Measurements from ENCODE around the gene GIPC3.

GIPC3 gene

DNA sequence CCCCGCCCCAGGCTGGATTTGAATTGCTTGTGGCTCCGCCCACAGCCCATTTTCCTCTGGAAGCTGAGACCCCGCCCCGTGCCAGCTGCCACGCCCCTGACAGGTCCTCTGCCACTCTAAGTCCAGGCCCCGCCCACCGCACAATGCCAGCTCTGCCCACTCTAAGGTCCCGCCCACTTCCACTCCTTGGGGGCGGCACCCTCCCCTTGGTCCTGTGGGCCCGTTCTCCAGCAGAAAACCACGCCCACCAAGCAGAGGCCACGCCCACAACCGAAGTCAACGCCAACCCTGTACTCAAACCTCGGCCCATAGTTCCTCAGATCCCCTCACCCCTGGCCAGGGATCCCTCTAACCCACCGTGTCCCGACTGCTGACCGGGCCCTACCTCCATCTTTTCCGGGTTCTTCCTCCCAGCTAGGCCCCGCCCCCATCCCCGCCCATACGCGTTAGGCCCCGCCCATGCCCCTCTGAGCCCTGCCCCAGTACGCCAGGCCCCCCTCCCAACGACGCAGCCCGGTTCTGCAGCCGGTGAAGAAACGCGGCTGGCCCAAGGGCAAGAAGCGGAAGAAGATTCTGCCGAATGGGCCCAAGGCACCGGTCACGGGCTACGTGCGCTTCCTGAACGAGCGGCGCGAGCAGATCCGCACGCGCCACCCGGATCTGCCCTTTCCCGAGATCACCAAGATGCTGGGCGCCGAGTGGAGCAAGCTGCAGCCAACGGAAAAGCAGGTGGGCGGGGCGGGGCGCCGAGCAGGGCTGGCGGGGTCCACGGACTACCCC is 11.2 kb upstream of the GIPC3 start:
- H3K9me3 Mint-ChIP-seq: no peaks in the 10 kb centered on the region
- peaks cover 13% of the 10 kb centered on the region for H3K27me3 Mint-ChIP-seq (ENCODE audit: low read depth)
- peaks cover 13% of the 10 kb centered on the region for H3K36me3 Mint-ChIP-seq (ENCODE audit: low read depth)
- TF ChIP-seq, protein P1, sequence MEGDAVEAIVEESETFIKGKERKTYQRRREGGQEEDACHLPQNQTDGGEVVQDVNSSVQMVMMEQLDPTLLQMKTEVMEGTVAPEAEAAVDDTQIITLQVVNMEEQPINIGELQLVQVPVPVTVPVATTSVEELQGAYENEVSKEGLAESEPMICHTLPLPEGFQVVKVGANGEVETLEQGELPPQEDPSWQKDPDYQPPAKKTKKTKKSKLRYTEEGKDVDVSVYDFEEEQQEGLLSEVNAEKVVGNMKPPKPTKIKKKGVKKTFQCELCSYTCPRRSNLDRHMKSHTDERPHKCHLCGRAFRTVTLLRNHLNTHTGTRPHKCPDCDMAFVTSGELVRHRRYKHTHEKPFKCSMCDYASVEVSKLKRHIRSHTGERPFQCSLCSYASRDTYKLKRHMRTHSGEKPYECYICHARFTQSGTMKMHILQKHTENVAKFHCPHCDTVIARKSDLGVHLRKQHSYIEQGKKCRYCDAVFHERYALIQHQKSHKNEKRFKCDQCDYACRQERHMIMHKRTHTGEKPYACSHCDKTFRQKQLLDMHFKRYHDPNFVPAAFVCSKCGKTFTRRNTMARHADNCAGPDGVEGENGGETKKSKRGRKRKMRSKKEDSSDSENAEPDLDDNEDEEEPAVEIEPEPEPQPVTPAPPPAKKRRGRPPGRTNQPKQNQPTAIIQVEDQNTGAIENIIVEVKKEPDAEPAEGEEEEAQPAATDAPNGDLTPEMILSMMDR (IDR thresholded peaks at IDR 0.05; ENCODE audit: unreplicated experiment in 3 of 3): no peak
- peak overlapping the region; percentile 82 to 86 (median 86) for H3K4me3 Mint-ChIP-seq
- peaks cover 13% of the 10 kb centered on the region for H3K4me1 Mint-ChIP-seq
- H3K27ac Mint-ChIP-seq: peak overlapping the region in 1 of 3 experiments; percentile 46

DNA sequence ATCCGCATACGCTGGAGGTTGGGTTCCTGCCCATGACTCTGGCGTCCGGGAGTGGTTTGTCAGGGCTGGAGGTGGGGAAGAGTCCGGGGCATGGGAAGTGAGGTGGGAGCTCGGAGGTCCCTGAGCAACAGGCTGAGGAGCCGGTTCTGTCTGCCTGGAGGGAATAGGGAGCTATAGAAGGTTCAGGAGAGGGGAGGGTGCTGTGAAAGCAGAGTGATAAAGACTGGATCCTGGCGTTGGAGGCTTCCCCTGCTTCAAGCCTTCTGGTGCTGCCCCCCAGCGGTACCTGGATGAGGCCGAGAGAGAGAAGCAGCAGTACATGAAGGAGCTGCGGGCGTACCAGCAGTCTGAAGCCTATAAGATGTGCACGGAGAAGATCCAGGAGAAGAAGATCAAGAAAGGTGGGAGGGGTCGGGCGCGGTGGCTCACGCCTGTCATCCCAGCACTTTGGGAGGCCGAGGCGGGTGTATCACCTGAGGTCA is 10.0 kb upstream of the GIPC3 start:
- peaks cover 22% of the 10 kb centered on the region for H3K27me3 Mint-ChIP-seq (ENCODE audit: low read depth)
- H3K9me3 Mint-ChIP-seq: no peaks in the 10 kb centered on the region
- no peak overlapping the region for H3K27ac Mint-ChIP-seq
- H3K36me3 Mint-ChIP-seq (ENCODE audit: low read depth): peaks cover 13% of the 10 kb centered on the region
- peak overlapping the region; percentile 80 to 82 (median 82) for H3K4me3 Mint-ChIP-seq
- H3K4me1 Mint-ChIP-seq: peaks cover 16% of the 10 kb centered on the region
- TF ChIP-seq, protein P1 (IDR thresholded peaks at IDR 0.05; ENCODE audit: unreplicated experiment in 3 of 3): peak in 1 of 3 experiments; percentile 20

DNA sequence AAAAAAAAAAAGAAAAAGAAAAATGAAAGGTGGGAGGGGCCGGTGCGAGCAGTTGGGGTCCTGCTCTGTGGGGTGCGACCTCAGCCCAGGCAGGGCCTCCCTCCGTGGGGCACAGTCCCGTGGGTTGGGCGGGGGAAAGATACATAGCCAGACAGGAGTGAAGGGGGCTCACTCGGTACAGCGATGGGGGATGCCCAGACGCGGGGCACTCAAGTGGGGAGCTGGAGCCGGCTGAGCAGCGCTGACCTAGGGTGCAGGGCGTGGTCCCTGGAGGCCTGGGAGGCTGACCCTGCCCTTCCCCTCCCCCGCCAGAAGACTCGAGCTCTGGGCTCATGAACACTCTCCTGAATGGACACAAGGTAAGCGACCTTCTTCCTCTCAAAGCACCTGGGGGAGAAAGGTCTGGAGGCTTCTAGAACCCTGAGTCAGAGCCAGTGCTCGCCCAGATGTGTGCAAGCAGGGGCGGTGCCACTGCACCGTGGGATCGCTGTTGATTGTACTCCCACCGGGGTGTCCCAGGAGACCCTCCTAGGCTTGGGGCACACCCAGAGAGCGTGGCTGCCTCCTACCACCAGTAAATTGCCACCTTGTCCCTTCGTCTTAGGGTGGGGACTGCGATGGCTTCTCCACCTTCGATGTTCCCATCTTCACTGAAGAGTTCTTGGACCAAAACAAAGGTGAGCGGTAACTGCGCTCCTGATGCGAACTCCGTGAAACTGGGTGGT is 9.2 kb upstream of the GIPC3 start:
- H3K9me3 Mint-ChIP-seq: no peaks in the 10 kb centered on the region
- H3K4me3 Mint-ChIP-seq: peak overlapping the region; percentile 50 to 82 (median 61)
- peaks cover 29% of the 10 kb centered on the region for H3K27me3 Mint-ChIP-seq (ENCODE audit: low read depth)
- no peak overlapping the region for H3K27ac Mint-ChIP-seq
- TF ChIP-seq, protein P1 (IDR thresholded peaks at IDR 0.05; ENCODE audit: unreplicated experiment in 3 of 3): no peak
- H3K4me1 Mint-ChIP-seq: peaks cover 20% of the 10 kb centered on the region
- H3K36me3 Mint-ChIP-seq (ENCODE audit: low read depth): peaks cover 13% of the 10 kb centered on the region

DNA sequence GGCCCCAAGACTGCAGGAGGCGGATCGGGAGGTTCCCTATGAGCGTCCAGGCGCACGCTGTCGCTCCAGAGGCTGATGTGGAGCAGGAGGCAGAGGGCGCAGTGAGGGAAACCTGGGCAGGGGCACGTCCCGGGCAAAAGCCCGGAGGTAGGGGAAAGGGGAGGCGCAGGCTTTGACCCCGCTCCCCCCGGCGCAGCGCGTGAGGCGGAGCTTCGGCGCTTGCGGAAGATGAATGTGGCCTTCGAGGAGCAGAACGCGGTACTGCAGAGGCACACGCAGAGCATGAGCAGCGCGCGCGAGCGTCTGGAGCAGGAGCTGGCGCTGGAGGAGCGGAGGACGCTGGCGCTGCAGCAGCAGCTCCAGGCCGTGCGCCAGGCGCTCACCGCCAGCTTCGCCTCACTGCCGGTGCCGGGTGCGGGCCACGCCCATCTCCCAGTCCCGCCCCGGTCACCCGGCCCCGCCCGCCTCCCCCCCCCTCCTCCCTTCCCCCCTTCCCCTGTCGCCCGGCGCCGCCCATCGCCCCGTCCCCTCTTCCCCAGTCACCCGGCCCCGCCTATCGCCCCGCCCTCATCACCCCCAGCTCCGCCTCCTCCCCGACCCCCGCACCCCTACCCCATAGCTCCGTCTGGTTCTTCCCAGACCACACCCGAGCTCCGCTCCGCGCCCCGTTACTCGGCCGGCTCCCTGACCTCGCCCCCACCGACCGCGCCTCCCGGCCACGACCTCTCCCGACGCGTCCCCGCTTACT is 8.4 kb upstream of the GIPC3 start:
- peaks cover 13% of the 10 kb centered on the region for H3K36me3 Mint-ChIP-seq (ENCODE audit: low read depth)
- peaks cover 30% of the 10 kb centered on the region for H3K27me3 Mint-ChIP-seq (ENCODE audit: low read depth)
- TF ChIP-seq, protein P1 (IDR thresholded peaks at IDR 0.05; ENCODE audit: unreplicated experiment in 3 of 3): no peak
- peaks cover 15% of the 10 kb centered on the region for H3K4me1 Mint-ChIP-seq
- H3K27ac Mint-ChIP-seq: no peak overlapping the region
- H3K4me3 Mint-ChIP-seq: peak overlapping the region; percentile 50 to 67 (median 61)
- H3K9me3 Mint-ChIP-seq: no peaks in the 10 kb centered on the region

DNA sequence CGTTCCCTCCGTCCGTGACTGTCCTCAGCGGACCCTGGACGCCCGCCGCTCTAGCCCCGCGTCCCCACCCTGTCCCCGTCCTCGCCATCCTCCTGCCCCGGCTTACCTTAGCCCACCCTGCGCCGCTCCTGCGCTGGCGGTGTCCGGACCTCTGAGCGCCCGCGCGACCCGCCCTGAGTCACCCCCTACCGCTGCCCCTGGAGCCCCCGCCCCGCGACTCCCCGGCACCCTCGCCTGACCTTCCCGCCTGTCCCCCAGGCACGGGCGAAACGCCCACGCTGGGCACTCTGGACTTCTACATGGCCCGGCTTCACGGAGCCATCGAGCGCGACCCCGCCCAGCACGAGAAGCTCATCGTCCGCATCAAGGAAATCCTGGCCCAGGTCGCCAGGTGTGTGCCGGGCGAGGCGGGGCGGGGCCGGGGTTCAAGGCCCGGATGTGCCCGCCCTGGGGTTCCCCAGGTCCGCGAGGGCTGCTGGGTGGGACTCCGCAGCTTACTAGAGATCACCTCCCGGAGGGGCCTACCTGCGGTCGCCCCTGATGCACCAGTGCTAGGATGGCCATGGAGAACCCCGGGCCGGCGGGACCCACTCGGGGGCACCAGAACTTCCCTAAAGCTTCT is 7.4 kb upstream of the GIPC3 start:
- Mint-ChIP-seq H3K9me3 (no peaks in the 10 kb centered on the region), H3K27ac (no peak overlapping the region), H3K4me1 (peaks cover 15% of the 10 kb centered on the region), H3K4me3 (no peak overlapping the region), H3K27me3 (ENCODE audit: low read depth) (peaks cover 40% of the 10 kb centered on the region), H3K36me3 (ENCODE audit: low read depth) (peaks cover 13% of the 10 kb centered on the region)
- TF ChIP-seq, protein P1 (IDR thresholded peaks at IDR 0.05; ENCODE audit: unreplicated experiment in 3 of 3): no peak

Data from nephron (organoid).